HepG2 (cell line): ENCODE results near the gene PTPN2. TPM values are rescaled to one million over a fixed set of nuclear protein-coding genes. Genes with fewer than 3 reads are reported as not detected.

Experiments
- ADNP ChIP-seq: sonication (generic); formaldehyde crosslinking; IDR thresholded peaks from 2 replicates; pipeline ENCODE4 v1.4.0; 2020; ENCODE audit warnings: missing genetic modification reagents
- ARID2 ChIP-seq: sonication (generic); formaldehyde crosslinking; IDR thresholded peaks from 2 replicates; pipeline ENCODE4 v1.8.1; 2022; ENCODE audit warnings: mild to moderate bottlenecking, missing genetic modification reagents, borderline replicate concordance
- BRCA1 ChIP-seq: sonication (generic); formaldehyde crosslinking; IDR thresholded peaks from 2 replicates; pipeline ENCODE4 v1.4.0; 2020; ENCODE audit warnings: missing genetic modification reagents
- CSRNP1 ChIP-seq: sonication (generic); formaldehyde crosslinking; IDR thresholded peaks from 2 replicates; pipeline ENCODE4 v1.8.1; 2023; ENCODE audit warnings: mild to moderate bottlenecking, missing genetic modification reagents
- DPF2 ChIP-seq: sonication (generic); formaldehyde crosslinking; IDR thresholded peaks from 2 replicates; pipeline ENCODE4 v1.4.0; 2020; ENCODE audit warnings: mild to moderate bottlenecking, low read depth, missing genetic modification reagents, borderline replicate concordance
- FOXA1 ChIP-seq, 2 experiments: fragments of 450-650 bp in 1 of 2; sonication (generic) in 1 of 2; formaldehyde crosslinking in 1 of 2; IDR thresholded peaks; 2 replicates each; pipeline versions ENCODE4 v1.4.0 to v1.6.1; 2016 to 2020; ENCODE audit warnings: missing genetic modification reagents in 1 of 2
- HNF4A ChIP-seq: sonication (generic); formaldehyde crosslinking; IDR thresholded peaks from 2 replicates; pipeline ENCODE4 v1.4.0; 2020; ENCODE audit warnings: missing genetic modification reagents
- MXD4 ChIP-seq: IDR thresholded peaks from 2 replicates; pipeline ENCODE4 v1.6.1; 2016; ENCODE audit warnings: mild to moderate bottlenecking, missing biosample characterization, missing genetic modification reagents
- PAF1 ChIP-seq: IDR thresholded peaks from 2 replicates; pipeline ENCODE4 v1.6.1; 2016; ENCODE audit warnings: missing genetic modification reagents, missing compliant biosample characterization
- POLR2AphosphoS5 ChIP-seq: IDR thresholded peaks from 2 replicates; pipeline ENCODE4 v1.6.1; 2012; ENCODE audit warnings: low read depth, low read length
- ZFP36L2 ChIP-seq: sonication (generic); formaldehyde crosslinking; IDR thresholded peaks from 2 replicates; pipeline ENCODE4 v1.4.0; 2020; ENCODE audit warnings: missing genetic modification reagents
- ZHX1 ChIP-seq: sonication (generic); formaldehyde crosslinking; IDR thresholded peaks from 2 replicates; pipeline ENCODE4 v1.8.1; 2022; ENCODE audit warnings: low read depth, mild to moderate bottlenecking, missing genetic modification reagents
- ZNF136 ChIP-seq: sonication (generic); formaldehyde crosslinking; IDR thresholded peaks from 2 replicates; pipeline ENCODE4 v1.8.1; 2022; ENCODE audit warnings: low read depth, mild to moderate bottlenecking, moderate library complexity, missing genetic modification reagents
- ZNF207 ChIP-seq: fragments of 450-650 bp; IDR thresholded peaks from 2 replicates; pipeline ENCODE4 v1.6.1; 2016; ENCODE audit warnings: antibody characterized with exemption, borderline replicate concordance
- ZNF251 ChIP-seq: sonication (generic); formaldehyde crosslinking; IDR thresholded peaks from 2 replicates; pipeline ENCODE4 v1.9.0; 2021; ENCODE audit warnings: mild to moderate bottlenecking, missing genetic modification reagents
- ZNF597 ChIP-seq: sonication (generic); formaldehyde crosslinking; IDR thresholded peaks from 2 replicates; pipeline ENCODE4 v1.5.0; 2020; ENCODE audit warnings: missing genetic modification reagents
- ZNF605 ChIP-seq: sonication (generic); formaldehyde crosslinking; IDR thresholded peaks from 2 replicates; pipeline ENCODE4 v1.8.0; 2022; ENCODE audit warnings: mild to moderate bottlenecking, missing genetic modification reagents
- ZNF709 ChIP-seq: sonication (generic); formaldehyde crosslinking; IDR thresholded peaks from 2 replicates; pipeline ENCODE4 v1.5.0; 2020; ENCODE audit warnings: mild to moderate bottlenecking, missing genetic modification reagents
- ZNF746 ChIP-seq: sonication (generic); formaldehyde crosslinking; IDR thresholded peaks from 2 replicates; pipeline ENCODE4 v1.8.0; 2022; ENCODE audit warnings: mild to moderate bottlenecking, missing genetic modification reagents
- polyA plus RNA-seq, 8 experiments: library from polyadenylated mRNA; depleted of rRNA in 3 of 8; stranded (reverse) in 7 of 8; unstranded in 1 of 8; fragments of >200 nt; fragmentation: Illumina TruSeq in 4 of 8; extraction: Trizol in 4 of 8; gene quantifications; 2 replicates each; pipeline versions ENCODE4 v1.2.1 to v1.2.3, GENCODE V29; 2011 to 2016; ENCODE audit warnings: low read depth in 4 of 8, missing spikeins in 1 of 8, mixed read lengths in 1 of 8; ENCODE audit not compliant: insufficient read depth in 1 of 8
- total RNA-seq, 5 experiments: library from RNA; depleted of rRNA; stranded (reverse); fragments of >200 nt; fragmentation: Illumina TruSeq; extraction: Trizol; gene quantifications; 2 replicates each; pipeline ENCODE4 v1.2.3, GENCODE V29; 2016; ENCODE audit warnings: low read depth in 1 of 5
- TF ChIP-seq, protein P1 (sequence below): sonication (generic); formaldehyde crosslinking; IDR thresholded peaks from 2 replicates; pipeline ENCODE4 v1.8.0; 2022; ENCODE audit warnings: missing genetic modification reagents, mild to moderate bottlenecking, moderate library complexity, borderline replicate concordance
- TF ChIP-seq, protein P2 (sequence below): sonication (generic); formaldehyde crosslinking; IDR thresholded peaks from 2 replicates; pipeline ENCODE4 v1.4.0; 2020; ENCODE audit warnings: missing genetic modification reagents, borderline replicate concordance

The PTPN2 gene
- total and polyA plus RNA-seq, 2 of the 13 experiments (the other 11 are each of a cell fraction or from before 2014, with no cell fraction given), result 24.9 to 41.5 TPM

GRCh38 chr18:12766986-12767433 is 117.0 kb downstream of the PTPN2 start (continued):
- TF ChIP-seq ZNF597 (CRISPR knock-in tag) (no peak), HNF4A (CRISPR knock-in tag) (peak; percentile 59; the same call in 1 of the 2 replicates), FOXA1 (IDR thresholded peaks at IDR 0.05) (no peak), FOXA1 (CRISPR knock-in tag; IDR thresholded peaks at IDR 0.05) (no peak), ZHX1 (CRISPR knock-in tag) (no peak), ZFP36L2 (CRISPR knock-in tag) (no peak), ARID2 (CRISPR knock-in tag) (no peak), ZNF605 (CRISPR knock-in tag) (peak; percentile 94), ZNF136 (CRISPR knock-in tag) (no peak), POLR2AphosphoS5 (no peak), PAF1 (CRISPR knock-in tag) (no peak), CSRNP1 (CRISPR knock-in tag) (no peak; the same call in 1 of the 2 replicates), MXD4 (peak; percentile 49; the same call in 1 of the 2 replicates), ZNF207 (no peak), ZNF251 (CRISPR knock-in tag) (no peak), BRCA1 (CRISPR knock-in tag) (no peak), ZNF746 (CRISPR knock-in tag) (no peak), ZNF709 (no peak), DPF2 (CRISPR knock-in tag) (no peak), ADNP (CRISPR knock-in tag) (no peak)
- TF ChIP-seq, protein P1, sequence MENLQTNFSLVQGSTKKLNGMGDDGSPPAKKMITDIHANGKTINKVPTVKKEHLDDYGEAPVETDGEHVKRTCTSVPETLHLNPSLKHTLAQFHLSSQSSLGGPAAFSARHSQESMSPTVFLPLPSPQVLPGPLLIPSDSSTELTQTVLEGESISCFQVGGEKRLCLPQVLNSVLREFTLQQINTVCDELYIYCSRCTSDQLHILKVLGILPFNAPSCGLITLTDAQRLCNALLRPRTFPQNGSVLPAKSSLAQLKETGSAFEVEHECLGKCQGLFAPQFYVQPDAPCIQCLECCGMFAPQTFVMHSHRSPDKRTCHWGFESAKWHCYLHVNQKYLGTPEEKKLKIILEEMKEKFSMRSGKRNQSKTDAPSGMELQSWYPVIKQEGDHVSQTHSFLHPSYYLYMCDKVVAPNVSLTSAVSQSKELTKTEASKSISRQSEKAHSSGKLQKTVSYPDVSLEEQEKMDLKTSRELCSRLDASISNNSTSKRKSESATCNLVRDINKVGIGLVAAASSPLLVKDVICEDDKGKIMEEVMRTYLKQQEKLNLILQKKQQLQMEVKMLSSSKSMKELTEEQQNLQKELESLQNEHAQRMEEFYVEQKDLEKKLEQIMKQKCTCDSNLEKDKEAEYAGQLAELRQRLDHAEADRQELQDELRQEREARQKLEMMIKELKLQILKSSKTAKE, result no peak
- TF ChIP-seq, protein P2, sequence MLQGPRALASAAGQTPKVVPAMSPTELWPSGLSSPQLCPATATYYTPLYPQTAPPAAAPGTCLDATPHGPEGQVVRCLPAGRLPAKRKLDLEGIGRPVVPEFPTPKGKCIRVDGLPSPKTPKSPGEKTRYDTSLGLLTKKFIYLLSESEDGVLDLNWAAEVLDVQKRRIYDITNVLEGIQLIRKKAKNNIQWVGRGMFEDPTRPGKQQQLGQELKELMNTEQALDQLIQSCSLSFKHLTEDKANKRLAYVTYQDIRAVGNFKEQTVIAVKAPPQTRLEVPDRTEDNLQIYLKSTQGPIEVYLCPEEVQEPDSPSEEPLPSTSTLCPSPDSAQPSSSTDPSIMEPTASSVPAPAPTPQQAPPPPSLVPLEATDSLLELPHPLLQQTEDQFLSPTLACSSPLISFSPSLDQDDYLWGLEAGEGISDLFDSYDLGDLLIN (CRISPR knock-in tag), result no peak
